ENCODE results near the gene KCNK7. TPM values are rescaled to one million over a fixed set of nuclear protein-coding genes. Genes with fewer than 3 reads are reported as not detected.
A peak's percentile ranks its signal among the peaks of the same experiment; 100 is the strongest.

The KCNK7 gene
- total RNA-seq, 4 donors from 2014 or later, result 1.2 TPM; not detected in 3

DNA sequence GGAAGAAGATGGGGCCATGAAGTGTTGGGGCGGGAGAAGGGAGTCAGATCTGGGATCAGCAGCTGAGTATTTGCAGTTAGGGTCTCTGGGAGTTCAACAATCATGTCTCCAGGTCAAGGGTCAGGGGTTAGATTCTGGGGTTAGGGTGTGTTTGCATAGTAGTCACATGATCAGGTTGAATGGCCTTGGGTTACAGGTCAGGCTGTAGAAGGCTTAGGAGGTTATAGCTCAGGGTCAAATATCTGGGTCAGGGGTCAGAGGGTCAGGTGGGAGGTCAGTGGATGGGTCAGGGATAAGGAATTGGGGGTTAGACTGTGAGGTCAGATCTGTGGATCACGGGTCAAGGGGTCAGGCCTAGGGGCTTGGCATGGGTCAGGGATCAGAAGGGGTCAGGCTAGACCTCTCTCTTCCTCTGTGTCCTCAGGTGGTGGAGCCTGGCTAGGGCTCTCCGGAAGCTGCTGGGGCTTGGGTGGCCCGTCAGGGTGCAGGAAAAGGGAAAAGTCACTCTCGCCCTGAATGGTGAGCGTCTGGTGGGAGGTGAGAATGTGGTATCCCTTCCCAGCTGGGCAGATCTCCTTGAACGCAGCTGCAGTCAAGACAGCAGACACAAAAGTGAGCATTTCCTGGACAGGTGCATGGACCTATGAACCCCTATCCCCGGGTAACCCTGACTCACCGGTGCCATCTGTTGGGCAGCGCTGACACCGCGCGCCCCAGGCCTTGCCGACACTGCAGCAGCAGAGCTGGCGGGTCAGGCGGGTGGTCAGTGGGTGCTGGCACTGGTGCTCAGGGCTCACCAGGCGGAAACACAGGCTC lies 43.8 kb downstream of the KCNK7 start:
- no peaks in the 10 kb centered on the region for H3K9me3 ChIP-seq
- no peak for TF ChIP-seq POLR2A (IDR thresholded peaks at IDR 0.05)
- TF ChIP-seq, protein P1, sequence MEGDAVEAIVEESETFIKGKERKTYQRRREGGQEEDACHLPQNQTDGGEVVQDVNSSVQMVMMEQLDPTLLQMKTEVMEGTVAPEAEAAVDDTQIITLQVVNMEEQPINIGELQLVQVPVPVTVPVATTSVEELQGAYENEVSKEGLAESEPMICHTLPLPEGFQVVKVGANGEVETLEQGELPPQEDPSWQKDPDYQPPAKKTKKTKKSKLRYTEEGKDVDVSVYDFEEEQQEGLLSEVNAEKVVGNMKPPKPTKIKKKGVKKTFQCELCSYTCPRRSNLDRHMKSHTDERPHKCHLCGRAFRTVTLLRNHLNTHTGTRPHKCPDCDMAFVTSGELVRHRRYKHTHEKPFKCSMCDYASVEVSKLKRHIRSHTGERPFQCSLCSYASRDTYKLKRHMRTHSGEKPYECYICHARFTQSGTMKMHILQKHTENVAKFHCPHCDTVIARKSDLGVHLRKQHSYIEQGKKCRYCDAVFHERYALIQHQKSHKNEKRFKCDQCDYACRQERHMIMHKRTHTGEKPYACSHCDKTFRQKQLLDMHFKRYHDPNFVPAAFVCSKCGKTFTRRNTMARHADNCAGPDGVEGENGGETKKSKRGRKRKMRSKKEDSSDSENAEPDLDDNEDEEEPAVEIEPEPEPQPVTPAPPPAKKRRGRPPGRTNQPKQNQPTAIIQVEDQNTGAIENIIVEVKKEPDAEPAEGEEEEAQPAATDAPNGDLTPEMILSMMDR (IDR thresholded peaks at IDR 0.05), result peak in 4 of 6 experiments; percentile 29 to 49 (median 35)
- intact Hi-C loops (cut with DNase I), result no loop called here
- H3K27me3 ChIP-seq, result no peaks in the 10 kb centered on the region
- 64 to 70% methylated on average over 7 to 8 of the region's 17 CpGs for WGBS, 2 donors
- no peaks in the 10 kb centered on the region for H3K36me3 ChIP-seq
- DNase-seq, result peak; percentile 69 to 83
- H3K4me1 ChIP-seq, result peaks cover 16 to 57% of the 10 kb centered on the region in 2 donors
- H3K4me3 ChIP-seq (replicated peaks in 1 of 3), result no peak overlapping the region
- H3K27ac ChIP-seq, result peak overlapping the region in 1 of 3 donors; percentile 32

DNA sequence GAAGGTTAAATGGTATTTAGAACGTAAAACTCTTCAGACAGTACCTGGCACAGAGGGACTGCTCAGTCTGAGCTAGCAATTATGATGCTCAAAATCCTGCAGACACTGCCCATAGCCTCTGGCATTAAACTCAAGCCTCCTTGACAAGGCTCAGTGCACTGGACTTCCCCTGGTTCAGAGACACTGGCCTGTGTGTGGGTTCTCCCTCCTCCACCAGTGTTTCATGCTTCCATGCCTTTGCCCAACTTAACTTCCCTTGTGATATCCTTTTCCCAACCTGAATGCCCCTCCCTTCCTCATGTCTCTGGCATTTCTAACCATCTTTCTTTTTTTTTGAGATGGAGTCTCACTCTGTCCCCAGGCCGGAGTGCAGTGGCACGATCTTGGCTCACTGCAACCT lies 46.5 kb downstream of the KCNK7 start:
- Histone ChIP-seq H3K9me3 (no peaks in the 10 kb centered on the region), H3K27ac (no peak overlapping the region), H3K27me3 (no peaks in the 10 kb centered on the region), H3K4me3 (replicated peaks in 1 of 3) (no peak overlapping the region), H3K36me3 (no peaks in the 10 kb centered on the region), H3K4me1 (peaks cover 4 to 43% of the 10 kb centered on the region in 2 donors)
- no peak for TF ChIP-seq POLR2A (IDR thresholded peaks at IDR 0.05)
- TF ChIP-seq, protein P1 (IDR thresholded peaks at IDR 0.05), result no peak
- peak in 1 of 2 donors; percentile 43 for DNase-seq
- intact Hi-C loops (cut with DNase I), result no loop called here
- WGBS, 2 donors, result 61 to 83% methylated on average over 3 of the region's 3 CpGs

DNA sequence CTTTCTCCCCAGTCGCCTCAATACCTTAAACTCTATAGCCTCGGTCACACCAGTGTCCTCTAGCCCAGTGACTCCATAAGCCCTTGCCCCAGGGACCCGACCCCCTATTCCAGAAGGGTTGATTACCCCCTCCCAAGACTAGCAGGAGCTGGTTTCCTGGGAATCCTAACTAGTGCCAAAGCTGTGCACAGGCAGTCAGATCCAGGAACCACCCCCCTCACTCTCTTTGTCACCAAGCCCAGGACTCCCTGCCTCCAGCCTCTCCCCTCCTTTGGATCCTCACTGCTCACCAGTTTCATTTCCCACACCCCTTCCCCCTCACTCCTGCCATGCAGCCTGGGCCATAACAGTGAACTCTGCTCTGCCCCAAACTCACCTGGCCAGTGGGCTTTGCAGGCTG lies 47.2 kb downstream of the KCNK7 start:
- Histone ChIP-seq H3K4me1 (peaks cover 4 to 41% of the 10 kb centered on the region in 2 donors), H3K9me3 (no peaks in the 10 kb centered on the region), H3K36me3 (no peaks in the 10 kb centered on the region), H3K4me3 (replicated peaks in 1 of 3) (no peak overlapping the region), H3K27me3 (no peaks in the 10 kb centered on the region), H3K27ac (no peak overlapping the region)
- no peak for DNase-seq
- TF ChIP-seq, protein P1 (IDR thresholded peaks at IDR 0.05), result no peak
- no peak for TF ChIP-seq POLR2A (IDR thresholded peaks at IDR 0.05)
- intact Hi-C loops (cut with DNase I), result no loop called here
- 94 to 99% methylated on average over 3 of the region's 3 CpGs for WGBS, 2 donors

DNA sequence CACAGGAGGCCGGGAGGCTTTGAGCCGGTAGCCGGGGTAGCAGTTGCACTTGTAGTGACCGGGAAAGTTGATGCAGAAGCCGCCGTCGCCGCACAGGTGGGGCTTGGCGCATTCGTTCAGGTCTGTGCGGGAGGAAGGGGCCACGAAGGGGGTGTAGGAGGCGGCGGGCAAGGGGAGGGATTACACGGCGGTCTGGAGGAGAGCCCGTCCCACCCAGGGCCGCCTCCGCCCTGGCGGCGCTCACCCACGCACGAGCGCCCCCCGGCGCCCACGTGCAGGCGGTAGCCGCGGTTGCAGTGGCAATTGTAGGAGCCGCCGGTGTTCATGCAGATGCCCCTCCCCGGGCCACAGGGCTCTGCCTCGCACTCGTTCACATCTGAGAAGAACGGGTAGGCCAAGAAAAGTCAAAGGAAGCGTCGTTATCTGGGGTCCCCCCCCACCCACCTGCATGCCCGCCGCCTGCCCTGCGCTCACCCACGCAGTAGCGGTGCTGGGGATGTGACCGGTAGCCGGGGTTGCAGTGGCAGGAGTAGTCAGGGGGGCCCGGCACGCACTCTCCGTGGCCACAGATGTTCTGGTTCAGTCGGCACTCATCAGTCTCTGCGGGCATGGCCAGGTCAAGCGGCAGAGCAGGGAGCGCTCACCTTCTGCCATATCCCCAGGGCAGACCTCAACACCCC lies 48.0 kb downstream of the KCNK7 start:
- peaks cover 4 to 40% of the 10 kb centered on the region in 2 donors for H3K4me1 ChIP-seq
- H3K27me3 ChIP-seq, result no peaks in the 10 kb centered on the region
- 79 to 81% methylated on average over 43 to 50 of the region's 52 CpGs for WGBS, 2 donors
- no peak for TF ChIP-seq POLR2A (IDR thresholded peaks at IDR 0.05)
- TF ChIP-seq, protein P1 (IDR thresholded peaks at IDR 0.05), result no peak
- no peaks in the 10 kb centered on the region for H3K9me3 ChIP-seq
- intact Hi-C loops (cut with DNase I), result no loop called here
- H3K36me3 ChIP-seq, result no peaks in the 10 kb centered on the region
- H3K4me3 ChIP-seq (replicated peaks in 1 of 3), result no peak overlapping the region
- H3K27ac ChIP-seq, result no peak overlapping the region
- no peak for DNase-seq

All from thyroid gland (tissue), 4 donors.